Measurements from ENCODE around the gene UBE2A.
A peak's percentile ranks its signal among the peaks of the same experiment; 100 is the strongest.

UBE2A gene

GRCh38 chrX:119574394-119575266, at the start of gene UBE2A:
TSS of gene UBE2A (plus strand) at chrX:119574563. CDS start at chrX:119574712, 149 bp downstream.
- peak; percentile 81 for DNase-seq (ENCODE audit: low read depth)

- DNase-seq (ENCODE audit: low read depth) = no peak
Measured at GRCh38 chrX:119529345-119530276, 44.8 kb upstream of the UBE2A start.

GRCh38 chrX:119537487-119537886, 36.9 kb upstream of the UBE2A start:
- DNase-seq (ENCODE audit: low read depth) = no peak

- no peak for DNase-seq (ENCODE audit: low read depth)
Measured at GRCh38 chrX:119539872-119540271, 34.5 kb upstream of the UBE2A start.

- DNase-seq (ENCODE audit: low read depth) = no peak
Measured at GRCh38 chrX:119541188-119541587, 33.2 kb upstream of the UBE2A start.

GRCh38 chrX:119549327-119550016, 24.9 kb upstream of the UBE2A start:
- no peak for DNase-seq (ENCODE audit: low read depth)

- DNase-seq (ENCODE audit: low read depth) = no peak
Measured at GRCh38 chrX:119552508-119552907, 21.9 kb upstream of the UBE2A start.

- DNase-seq (ENCODE audit: low read depth) = peak; percentile 76
Measured at GRCh38 chrX:119565107-119565663, 9.2 kb upstream of the UBE2A start, which contains the start of gene STEEP1. TSS of gene STEEP1 (minus strand) at chrX:119565409. CDS start at chrX:119565355, 54 bp downstream.

- no peak for DNase-seq (ENCODE audit: low read depth)
Measured at GRCh38 chrX:119570351-119570835, 4.0 kb upstream of the UBE2A start.

- no peak for DNase-seq (ENCODE audit: low read depth)
Measured at GRCh38 chrX:119573222-119573621, 1.1 kb upstream of the UBE2A start.

GRCh38 chrX:119573840-119574393, 446 bp upstream of the UBE2A start:
- no peak for DNase-seq (ENCODE audit: low read depth)

GRCh38 chrX:119579414-119579813, 5.1 kb downstream of the UBE2A start:
- DNase-seq (ENCODE audit: low read depth) = no peak

GRCh38 chrX:119583431-119584059, 9.2 kb downstream of the UBE2A start:
- DNase-seq (ENCODE audit: low read depth) = no peak

GRCh38 chrX:119589810-119590209, 15.4 kb downstream of the UBE2A start:
- no peak for DNase-seq (ENCODE audit: low read depth)

GRCh38 chrX:119602701-119603255, 28.4 kb downstream of the UBE2A start:
- no peak for DNase-seq (ENCODE audit: low read depth)

GRCh38 chrX:119604766-119605463, 30.6 kb downstream of the UBE2A start:
- no peak for DNase-seq (ENCODE audit: low read depth)

- peak; percentile 39 for DNase-seq (ENCODE audit: low read depth)
Measured at GRCh38 chrX:119605464-119606279, 31.3 kb downstream of the UBE2A start.

GRCh38 chrX:119606280-119607017, 32.1 kb downstream of the UBE2A start, which contains the start of gene NKRF:
TSS of gene NKRF (minus strand) at chrX:119606424.
- peak; percentile 83 for DNase-seq (ENCODE audit: low read depth)

Data from activated T-cell treated with anti-CD3 and anti-CD28 coated beads for 48 hours (primary cell).